ENCODE data around the gene IGDCC3. TPM values are rescaled to one million over a fixed set of nuclear protein-coding genes. Genes with fewer than 3 reads are reported as not detected.

The IGDCC3 gene
- polyA plus RNA-seq, 1 donor from 2014 or later = 14.4 TPM

Small RNA genes lying within 50 kb of the gene (small RNA-seq; reads per million reads assigned to genes)
- gene RNU5A-1 (298 to 4,568 (median 497) reads per million in 3 experiments), gene RNU5B-1 (2,827 to 26,173 (median 3,622) reads per million in 3 experiments), gene SNORA24B (78.8 to 115 (median 91.4) reads per million in 3 experiments)

Other genes starting within 250 kb of the IGDCC3 start
- gene PDCD7, start 244.2 kb downstream of the IGDCC3 start, polyA plus RNA-seq = 46.8 and 47.5 TPM in 2 replicates
- 44.9 and 51.3 TPM in 2 replicates for gene CLPX, start 192.7 kb downstream of the IGDCC3 start, polyA plus RNA-seq
- gene CILP, start 166.5 kb downstream of the IGDCC3 start, polyA plus RNA-seq = 1.4 and 1.6 TPM in 2 replicates
- gene PARP16, start 91.1 kb downstream of the IGDCC3 start, polyA plus RNA-seq = 17.0 and 19.8 TPM in 2 replicates
- gene RNU5A-1, start 82.0 kb downstream of the IGDCC3 start, polyA plus RNA-seq = not detected in 2 replicates
- not detected in 2 replicates for gene RNU5B-1, start 73.3 kb downstream of the IGDCC3 start, polyA plus RNA-seq
- gene IGDCC4, start 44.9 kb upstream of the IGDCC3 start, polyA plus RNA-seq = 1.2 and 3.1 TPM in 2 replicates
- 18.0 and 18.6 TPM in 2 replicates for gene DPP8, start 139.7 kb upstream of the IGDCC3 start, polyA plus RNA-seq
- 170 and 177 TPM in 2 replicates for gene HACD3, start 152.5 kb upstream of the IGDCC3 start, polyA plus RNA-seq
- 49.7 and 51.0 TPM in 2 replicates for gene INTS14, start 233.1 kb upstream of the IGDCC3 start, polyA plus RNA-seq
- gene SLC24A1, start 243.9 kb upstream of the IGDCC3 start, polyA plus RNA-seq = 0.20 and 0.72 TPM in 2 replicates